GM12873 (cell line): ENCODE results near the gene ALPK3.

Experiments used
- TF ChIP-seq, protein P1 (sequence below): IDR thresholded peaks from 2 replicates; pipeline ENCODE4 v1.5.1; 2012; ENCODE audit warnings: low read depth, mild to moderate bottlenecking, moderate library complexity, low read length, control low read depth; ENCODE audit not compliant: insufficient read depth; ENCODE audit errors: missing control alignments

The ALPK3 gene

DNA sequence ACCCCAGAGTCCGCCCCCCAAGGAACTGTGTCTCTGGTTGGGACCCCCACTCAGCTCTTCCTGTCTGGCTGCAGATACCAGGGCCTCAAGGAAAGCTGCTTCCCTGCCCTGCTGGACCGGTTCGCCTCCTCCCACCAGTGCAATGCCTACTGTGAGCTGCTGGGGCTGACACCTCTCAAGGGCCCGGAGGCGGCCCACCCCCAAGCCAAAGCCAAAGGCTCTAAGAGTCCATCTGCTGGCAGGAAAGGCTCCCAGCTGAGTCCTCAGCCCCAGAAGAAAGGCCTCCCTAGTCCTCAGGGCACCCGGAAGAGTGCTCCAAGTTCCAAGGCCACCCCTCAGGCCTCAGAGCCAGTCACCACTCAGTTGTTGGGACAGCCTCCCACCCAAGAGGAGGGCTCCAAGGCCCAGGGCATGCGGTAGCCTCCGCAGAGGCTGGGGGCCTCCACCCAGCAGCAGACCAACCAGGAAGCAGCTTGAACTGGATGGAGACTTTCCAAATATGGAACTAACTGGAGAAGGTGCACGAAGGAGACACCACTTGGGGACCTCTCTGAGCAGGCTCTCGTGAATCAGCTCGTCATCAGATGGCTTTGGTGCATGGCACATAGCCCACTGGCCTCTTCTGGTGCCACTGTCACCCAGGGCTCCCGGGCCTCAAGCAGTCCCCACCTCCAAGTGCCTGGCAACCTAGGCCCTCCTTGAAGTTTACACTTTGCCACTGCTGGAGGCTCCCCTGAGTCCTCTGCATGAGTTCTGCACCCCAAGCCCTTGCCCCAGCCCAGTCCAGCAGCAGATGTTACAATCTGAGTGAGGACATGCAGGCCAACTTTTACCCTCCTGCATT lies 51.1 kb downstream of the ALPK3 start:
- TF ChIP-seq, protein P1, sequence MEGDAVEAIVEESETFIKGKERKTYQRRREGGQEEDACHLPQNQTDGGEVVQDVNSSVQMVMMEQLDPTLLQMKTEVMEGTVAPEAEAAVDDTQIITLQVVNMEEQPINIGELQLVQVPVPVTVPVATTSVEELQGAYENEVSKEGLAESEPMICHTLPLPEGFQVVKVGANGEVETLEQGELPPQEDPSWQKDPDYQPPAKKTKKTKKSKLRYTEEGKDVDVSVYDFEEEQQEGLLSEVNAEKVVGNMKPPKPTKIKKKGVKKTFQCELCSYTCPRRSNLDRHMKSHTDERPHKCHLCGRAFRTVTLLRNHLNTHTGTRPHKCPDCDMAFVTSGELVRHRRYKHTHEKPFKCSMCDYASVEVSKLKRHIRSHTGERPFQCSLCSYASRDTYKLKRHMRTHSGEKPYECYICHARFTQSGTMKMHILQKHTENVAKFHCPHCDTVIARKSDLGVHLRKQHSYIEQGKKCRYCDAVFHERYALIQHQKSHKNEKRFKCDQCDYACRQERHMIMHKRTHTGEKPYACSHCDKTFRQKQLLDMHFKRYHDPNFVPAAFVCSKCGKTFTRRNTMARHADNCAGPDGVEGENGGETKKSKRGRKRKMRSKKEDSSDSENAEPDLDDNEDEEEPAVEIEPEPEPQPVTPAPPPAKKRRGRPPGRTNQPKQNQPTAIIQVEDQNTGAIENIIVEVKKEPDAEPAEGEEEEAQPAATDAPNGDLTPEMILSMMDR, result no peak

DNA sequence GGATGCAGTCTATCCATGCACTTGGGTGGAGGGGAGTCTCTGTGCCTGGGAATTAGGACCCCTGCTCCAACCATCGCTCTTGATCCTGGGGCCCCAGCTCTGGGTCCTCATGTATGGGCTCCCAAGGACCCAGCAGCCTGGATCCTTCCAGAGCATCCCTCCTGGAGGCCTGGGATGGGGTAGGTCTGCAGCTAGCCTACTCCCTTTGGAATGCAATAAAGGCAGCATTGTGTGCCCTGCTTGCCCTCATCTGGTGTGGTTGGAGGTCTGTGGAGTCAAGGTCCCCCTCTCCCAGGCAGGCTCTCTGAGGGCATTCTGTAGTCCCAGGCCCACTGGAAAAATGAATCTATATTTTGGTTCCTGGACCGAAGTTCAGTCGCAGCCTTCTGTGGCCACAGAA lies 52.4 kb downstream of the ALPK3 start:
- TF ChIP-seq, protein P1, result no peak

DNA sequence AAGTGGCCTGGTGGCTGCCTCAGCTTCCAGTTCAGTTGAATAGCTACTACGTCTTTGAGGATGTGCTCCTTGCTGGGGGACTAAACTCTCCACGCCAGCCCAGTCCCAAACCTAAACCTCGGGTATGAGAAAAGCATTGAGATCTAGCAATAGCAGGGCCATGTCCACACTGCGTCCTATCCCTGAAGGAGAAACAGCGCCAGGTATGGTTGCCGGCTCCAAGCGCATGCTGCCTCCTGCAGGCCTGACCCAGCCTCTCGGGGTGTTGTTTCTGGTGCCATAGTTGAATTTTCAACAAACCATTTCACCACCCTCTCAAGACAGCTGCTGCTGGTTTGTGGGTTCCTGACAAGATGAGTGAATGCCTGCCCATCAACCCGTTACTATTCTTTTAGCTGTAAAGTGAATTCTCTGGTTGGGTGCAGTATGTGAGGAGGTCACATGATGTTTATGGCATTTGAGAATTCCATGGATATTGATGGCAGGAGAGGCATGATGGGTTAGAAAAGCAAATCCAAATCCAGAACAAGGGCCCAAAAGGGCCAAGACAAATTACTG lies 54.4 kb downstream of the ALPK3 start:
- TF ChIP-seq, protein P1, result peak; percentile 21

DNA sequence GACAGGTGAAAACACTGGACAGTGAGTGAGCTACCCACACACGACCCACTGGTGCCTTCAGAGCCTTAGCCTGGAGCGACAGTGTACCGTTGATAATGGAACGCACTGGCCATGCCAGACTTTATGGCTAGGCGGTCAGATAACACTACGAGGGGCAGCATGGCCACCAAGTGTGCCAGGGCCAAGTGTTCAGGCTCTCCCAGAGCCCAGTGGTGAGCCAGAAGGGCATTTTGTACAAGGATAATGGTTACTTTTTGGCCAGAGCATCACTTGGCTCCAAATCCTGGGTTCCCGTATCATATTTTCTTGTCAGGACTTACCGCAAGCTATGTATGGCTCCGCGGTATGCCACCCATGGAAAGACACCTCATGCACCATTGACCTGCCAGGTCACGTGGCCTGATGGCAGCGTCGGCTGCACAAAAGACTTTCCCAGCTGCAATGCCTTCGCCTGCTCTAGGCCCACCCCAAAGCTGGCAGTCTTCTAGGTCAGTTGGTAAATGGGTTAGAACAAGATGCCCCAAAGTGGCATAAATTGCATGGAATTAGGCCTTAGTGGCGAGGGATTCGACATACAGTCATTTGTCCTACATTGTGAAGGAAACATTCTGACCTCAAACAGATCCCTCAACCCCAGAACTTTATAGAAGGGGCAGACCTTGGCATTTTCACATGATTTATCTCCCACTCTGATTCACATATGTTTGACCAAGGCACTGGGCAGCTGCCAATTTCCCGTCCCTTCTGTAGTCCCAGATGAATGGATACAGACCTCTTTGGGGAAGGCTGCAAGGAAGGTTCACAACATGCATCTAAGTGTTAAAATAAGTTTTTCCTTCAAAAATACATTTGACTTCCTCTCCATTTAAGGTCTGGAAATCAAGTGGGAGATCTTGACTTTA lies 55.1 kb downstream of the ALPK3 start:
- TF ChIP-seq, protein P1, result no peak

DNA sequence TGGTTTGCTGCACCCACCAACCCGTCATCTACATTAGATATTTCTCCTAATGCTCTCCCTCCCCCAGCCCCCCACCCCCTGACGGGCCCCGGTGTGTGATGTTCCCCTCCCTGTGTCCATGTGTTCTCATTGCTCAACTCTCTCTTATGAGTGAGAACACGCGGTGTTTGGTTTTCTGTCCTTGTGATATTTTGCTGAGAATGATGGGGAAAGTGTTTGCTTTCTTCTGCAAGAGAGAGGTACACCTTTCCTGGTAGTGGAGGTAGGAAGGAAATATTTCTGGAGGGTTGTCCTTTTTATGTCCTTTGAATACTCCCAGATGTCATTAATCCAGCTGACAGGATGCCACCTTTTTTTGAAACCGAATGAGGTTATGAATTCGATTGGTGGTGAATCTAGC lies 56.8 kb downstream of the ALPK3 start:
- TF ChIP-seq, protein P1, result no peak

DNA sequence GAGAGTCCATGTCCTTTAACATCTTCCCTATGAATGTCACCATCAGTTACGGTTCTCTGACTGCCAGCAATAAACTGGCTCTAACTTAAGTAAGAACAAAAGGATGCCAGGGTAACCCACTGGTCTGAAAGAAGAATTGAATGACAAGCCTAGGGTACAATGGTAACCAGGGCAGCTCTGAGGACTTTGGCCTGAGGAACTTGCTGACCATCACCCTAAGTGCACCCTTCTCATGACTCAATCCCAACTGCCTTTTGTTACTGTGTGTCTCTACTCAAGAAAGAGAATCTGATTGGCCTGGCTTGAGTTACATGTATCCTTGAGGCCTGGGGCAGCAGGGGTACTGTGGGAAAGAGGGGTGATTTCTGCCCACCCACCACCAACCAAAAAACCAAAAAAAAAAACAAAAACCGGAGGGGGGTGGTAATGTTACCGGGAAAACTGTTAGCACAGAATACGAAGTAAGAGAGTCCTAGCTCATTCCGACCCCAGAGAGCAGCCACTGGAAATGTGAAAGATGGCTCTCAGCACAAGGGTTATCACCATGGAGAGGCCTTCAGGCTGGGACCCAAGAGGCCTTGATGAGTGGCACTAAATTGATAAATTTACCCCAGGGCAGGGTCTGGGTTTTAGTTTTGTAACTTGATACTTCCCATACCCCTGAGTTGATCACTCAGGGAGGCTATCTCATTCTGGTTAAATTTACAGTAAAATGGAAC lies 58.0 kb downstream of the ALPK3 start:
- TF ChIP-seq, protein P1, result no peak

DNA sequence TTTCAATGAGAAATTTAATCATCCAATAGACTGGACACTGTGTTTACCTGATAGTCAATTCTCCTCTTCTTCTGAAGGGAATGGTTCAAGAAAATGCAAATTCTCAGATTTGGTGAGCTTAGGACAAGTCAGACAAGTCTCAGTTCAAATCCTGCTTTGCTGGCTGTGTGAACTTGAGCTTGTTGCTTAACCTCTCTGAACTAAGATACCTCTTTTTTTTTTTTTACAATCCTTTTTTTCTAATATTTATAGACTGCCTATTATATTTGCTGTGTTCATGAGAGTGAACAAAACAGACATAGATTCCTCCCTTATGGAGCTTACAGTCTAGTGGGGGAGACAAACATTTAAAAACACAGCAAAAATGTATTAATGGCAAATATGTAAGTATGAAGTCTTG lies 59.1 kb downstream of the ALPK3 start:
- TF ChIP-seq, protein P1, result no peak
